8988T (cell line): Measurements from ENCODE around the gene LTBR.

Experiments
- DNase-seq: peaks from one replicate; pipeline ENCODE4 v3.0.0; 2011

Gene LTBR

GRCh38 chr12:6430124-6430989 is 46.4 kb downstream of the LTBR start:
- no peak for DNase-seq

- DNase-seq, result no peak
Observed at GRCh38 chr12:6432991-6433390, 49.0 kb downstream of the LTBR start.

DNA sequence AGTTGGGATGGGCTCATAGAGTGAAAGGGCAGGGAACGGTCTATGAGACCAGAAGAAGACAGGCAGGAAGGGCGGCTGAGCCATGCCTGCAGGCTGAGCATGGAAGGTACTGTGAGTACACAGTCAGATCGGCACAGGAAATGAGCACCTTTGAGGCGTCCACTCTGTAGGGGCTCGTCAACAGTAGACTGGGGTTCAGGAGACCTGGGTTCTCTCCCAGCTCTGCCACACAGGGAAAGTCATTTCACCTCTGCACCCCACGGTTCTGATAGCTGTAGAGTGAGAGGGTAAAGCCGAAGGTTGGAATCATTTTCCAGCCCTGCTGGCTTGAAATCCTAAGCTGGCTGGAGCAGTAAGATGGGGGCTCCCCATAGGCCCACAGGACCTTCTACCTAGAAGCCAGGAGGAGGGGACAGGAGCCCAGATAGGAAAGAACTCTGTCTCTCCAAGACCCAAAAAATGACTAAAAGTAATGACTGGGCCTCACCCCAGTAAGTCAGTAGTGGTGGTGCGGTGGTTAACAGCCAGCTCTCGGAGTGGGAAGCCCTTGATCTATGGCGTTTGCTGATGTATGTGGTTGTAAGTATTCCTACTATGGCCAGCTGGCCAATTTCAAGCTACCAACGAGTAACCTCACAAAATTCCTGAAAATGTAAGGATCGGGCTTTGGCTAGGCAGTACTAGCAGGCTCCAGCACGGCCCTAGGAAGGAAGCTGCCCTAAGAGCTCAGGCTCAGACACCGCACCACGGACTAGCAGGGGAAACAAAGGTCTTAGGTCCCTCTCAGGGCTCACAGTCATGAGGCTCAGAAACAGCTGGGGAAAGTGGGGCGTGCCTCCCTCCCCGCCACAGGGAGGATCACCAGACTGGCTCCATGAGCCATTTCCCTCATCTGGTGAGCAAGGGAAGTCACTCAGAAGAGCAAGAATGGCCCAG is 50.5 kb downstream of the LTBR start:
- no peak for DNase-seq

GRCh38 chr12:6435961-6436715 is 52.2 kb downstream of the LTBR start:
- no peak for DNase-seq

DNA sequence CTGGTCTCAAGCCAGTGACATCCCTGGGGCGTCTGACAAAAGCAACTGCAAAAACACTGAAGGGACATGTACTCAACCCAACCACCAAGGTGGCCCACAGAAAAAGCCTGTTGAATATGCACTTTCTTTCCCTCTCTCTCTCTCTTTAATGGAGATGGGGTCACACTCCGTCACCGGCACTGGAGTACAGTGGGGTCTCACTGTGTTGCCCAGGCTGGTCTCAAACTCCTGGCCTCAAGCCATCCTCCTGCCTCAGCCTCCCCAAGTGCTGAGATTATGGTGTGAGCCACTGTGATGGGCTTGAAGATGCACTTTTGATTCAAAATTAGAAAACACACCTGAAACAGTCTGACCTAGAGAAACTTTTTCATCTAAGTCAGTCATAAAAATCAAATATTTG is 53.6 kb downstream of the LTBR start:
- DNase-seq, result no peak

GRCh38 chr12:6438345-6438744 is 54.4 kb downstream of the LTBR start:
- DNase-seq, result no peak

GRCh38 chr12:6440391-6440790 is 56.4 kb downstream of the LTBR start:
- DNase-seq, result no peak
